WERI-Rb-1 (cell line): ENCODE measurements around the gene CLEC16A.

Source experiments
- DNase-seq: peaks from one replicate; pipeline ENCODE4 v3.0.0-alpha.2; 2020
- H3K27ac ChIP-seq: fragments of 250-450 bp; sonication (Bioruptor Pico); 2 replicates; pipeline ENCODE4 v1.5.1; 2020; ENCODE audit warnings: mild to moderate bottlenecking, moderate library complexity
- H3K27me3 ChIP-seq: fragments of 250-450 bp; sonication (Bioruptor Pico); 2 replicates; pipeline ENCODE4 v1.5.1; 2021; ENCODE audit warnings: mild to moderate bottlenecking, low read depth, moderate library complexity; ENCODE audit not compliant: insufficient read depth, severe bottlenecking
- H3K36me3 ChIP-seq: fragments of 250-450 bp; sonication (Bioruptor Pico); 2 replicates; pipeline ENCODE4 v1.5.1; 2020; ENCODE audit warnings: mild to moderate bottlenecking, moderate library complexity
- H3K4me3 ChIP-seq: 2 replicates; pipeline ENCODE4 v1.5.1; 2011; ENCODE audit warnings: low read depth, mild to moderate bottlenecking, control low read depth, low read length
- H3K9me3 ChIP-seq: fragments of 250-450 bp; sonication (Bioruptor Pico); 2 replicates; pipeline ENCODE4 v1.5.1; 2021; ENCODE audit warnings: mild to moderate bottlenecking, moderate library complexity; ENCODE audit not compliant: severe bottlenecking
- CTCF ChIP-seq: IDR thresholded peaks from 2 replicates; pipeline ENCODE4 v1.5.1; 2011; ENCODE audit warnings: low read depth, mild to moderate bottlenecking, control low read depth, inconsistent platforms, low read length

CLEC16A gene

GRCh38 chr16:11032922-11033291 is 88.5 kb downstream of the CLEC16A start:
- H3K27me3 ChIP-seq, result no peaks in the 10 kb centered on the region
- peak; percentile 42 for DNase-seq
- H3K4me3 ChIP-seq, result no peak overlapping the region
- no peak for TF ChIP-seq CTCF
- H3K27ac ChIP-seq, result no peak overlapping the region; the same call in 1 of the 2 replicates
- no peaks in the 10 kb centered on the region for H3K9me3 ChIP-seq
- peaks cover 25% of the 10 kb centered on the region for H3K36me3 ChIP-seq

- Histone ChIP-seq H3K27ac (no peak overlapping the region), H3K9me3 (no peaks in the 10 kb centered on the region), H3K4me3 (no peak overlapping the region), H3K36me3 (peaks cover 25% of the 10 kb centered on the region), H3K27me3 (no peaks in the 10 kb centered on the region)
- no peak for DNase-seq
- TF ChIP-seq CTCF, result no peak
Observed at GRCh38 chr16:11033629-11034420, 89.5 kb downstream of the CLEC16A start.

DNA sequence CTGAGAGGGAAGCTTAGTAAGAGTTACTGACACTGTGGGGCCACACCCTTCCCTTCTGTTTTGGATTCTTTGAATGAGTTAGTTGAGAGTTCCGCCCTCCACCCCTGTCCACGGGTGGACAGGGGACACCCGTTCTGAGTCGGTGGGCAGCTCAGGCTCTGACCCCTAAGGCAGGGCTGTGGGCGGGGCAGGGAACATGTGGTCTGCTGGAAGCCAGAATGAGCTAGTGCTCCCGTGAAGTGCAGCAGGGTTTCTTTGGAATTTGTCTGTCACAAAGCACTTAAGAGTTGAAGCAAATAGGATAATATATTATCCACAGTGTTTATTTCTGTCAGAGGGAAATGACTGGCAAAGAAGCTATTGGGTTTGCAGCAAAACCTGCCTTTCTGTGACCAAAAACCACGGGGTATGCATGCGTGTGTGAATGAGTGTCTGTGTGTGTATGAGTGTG is 90.1 kb downstream of the CLEC16A start:
- Histone ChIP-seq H3K27me3 (no peaks in the 10 kb centered on the region), H3K27ac (no peak overlapping the region), H3K4me3 (no peak overlapping the region), H3K9me3 (no peaks in the 10 kb centered on the region), H3K36me3 (peaks cover 25% of the 10 kb centered on the region)
- TF ChIP-seq CTCF, result no peak
- no peak for DNase-seq

GRCh38 chr16:11035096-11035495 is 90.7 kb downstream of the CLEC16A start:
- H3K27ac ChIP-seq, result no peak overlapping the region

DNA sequence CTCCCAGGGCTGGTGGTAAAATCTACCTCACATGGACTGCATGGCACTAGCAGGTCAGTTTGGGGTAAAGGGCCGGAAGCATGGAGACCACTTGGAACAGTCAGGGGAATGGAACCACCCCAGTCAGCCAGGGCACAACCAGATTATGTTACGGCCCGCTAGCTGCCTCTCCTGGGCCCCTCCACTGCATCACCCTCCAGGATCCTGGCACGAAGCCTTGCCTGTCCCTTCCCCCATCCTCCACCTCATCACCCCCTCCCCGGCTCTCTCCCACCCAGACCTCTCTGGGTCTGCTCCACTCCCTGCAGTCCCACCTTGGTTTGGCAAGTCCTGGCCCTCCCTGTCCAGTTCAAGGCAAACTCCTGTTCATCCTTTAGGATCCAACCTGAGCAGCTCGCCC is 91.7 kb downstream of the CLEC16A start:
- DNase-seq, result no peak
- Histone ChIP-seq H3K4me3 (no peak overlapping the region), H3K27ac (no peak overlapping the region), H3K27me3 (no peaks in the 10 kb centered on the region), H3K9me3 (no peaks in the 10 kb centered on the region), H3K36me3 (peaks cover 28% of the 10 kb centered on the region)
- no peak for TF ChIP-seq CTCF

More at GRCh38 chr16:11035096-11035495, 90.7 kb downstream of the CLEC16A start:
- no peak for DNase-seq
- Histone ChIP-seq H3K9me3 (no peaks in the 10 kb centered on the region), H3K27me3 (no peaks in the 10 kb centered on the region), H3K4me3 (no peak overlapping the region), H3K36me3 (peaks cover 26% of the 10 kb centered on the region)
- no peak for TF ChIP-seq CTCF
